HG02973 (cell line): ENCODE data around the gene OPTN.
"Not testable (repeated sequence)": the region's sequence is repeated elsewhere in the genome, so short reads cannot be mapped to it uniquely, and the experiment has no call there.

Experiments used
- ATAC-seq: cut with Tn5 transposase; IDR thresholded peaks from one replicate; pipeline ENCODE4 v1.9.1; 2021; ENCODE audit warnings: moderate library complexity; ENCODE audit not compliant: unreplicated experiment

The OPTN gene

DNA sequence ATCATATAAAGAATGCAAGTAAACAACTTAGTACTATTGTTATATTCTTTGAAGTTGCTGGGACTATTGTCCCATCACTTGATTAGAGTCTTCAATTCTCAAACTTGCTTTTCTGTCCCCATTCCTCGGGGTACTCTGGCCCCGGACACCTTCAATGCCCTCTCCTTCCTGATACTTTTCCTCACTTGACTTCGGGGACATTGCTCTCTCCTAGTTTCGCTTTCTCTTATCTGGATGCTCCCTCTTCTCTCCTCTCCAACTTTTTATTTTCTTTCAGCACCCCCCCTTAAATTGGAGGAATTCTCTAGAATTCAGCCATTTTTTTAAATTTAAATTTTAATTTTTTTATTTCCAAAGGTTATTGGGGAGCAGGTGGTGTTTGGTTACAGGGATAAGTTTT lies 10.6 kb upstream of the OPTN start:
- ATAC-seq: no peak

DNA sequence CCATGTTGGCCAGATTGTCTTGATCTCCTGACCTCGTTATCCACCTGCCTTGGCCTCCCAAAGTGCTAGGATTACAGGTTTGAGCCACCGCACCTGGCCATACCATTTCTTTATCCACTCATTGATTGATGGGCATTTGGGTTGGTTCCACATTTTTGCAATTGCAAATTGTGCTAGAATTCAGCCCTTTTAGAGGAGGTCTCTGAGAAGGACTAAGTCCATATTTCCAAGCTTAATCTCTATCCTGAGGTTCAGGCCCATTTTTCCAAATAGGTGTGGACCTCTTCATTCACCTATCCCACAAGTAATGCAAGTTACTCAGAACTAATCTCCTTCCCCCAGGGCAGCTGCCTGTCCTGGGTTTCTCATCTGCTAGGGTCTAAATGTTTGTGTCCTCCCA lies 9.7 kb upstream of the OPTN start:
- no peak for ATAC-seq

DNA sequence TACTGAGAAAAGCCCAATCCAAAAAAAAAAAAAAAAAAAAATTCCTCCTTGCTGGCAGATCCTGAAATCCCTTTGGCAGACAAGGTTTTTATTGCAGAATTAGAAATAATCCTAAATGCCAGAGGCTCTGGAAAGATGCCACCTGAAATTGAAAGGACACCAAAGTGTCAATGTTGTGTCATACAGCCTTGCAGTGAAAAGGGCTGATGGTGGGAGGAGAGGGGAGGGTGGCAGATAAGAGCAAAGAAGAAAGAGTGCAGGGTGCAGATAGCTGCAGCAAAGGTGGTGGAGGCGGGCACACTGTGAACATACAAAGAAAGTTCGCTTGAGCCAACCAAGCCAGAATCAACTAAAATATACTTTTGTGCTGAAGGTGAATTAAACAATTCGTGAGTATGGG lies 8.2 kb upstream of the OPTN start:
- ATAC-seq: no peak

DNA sequence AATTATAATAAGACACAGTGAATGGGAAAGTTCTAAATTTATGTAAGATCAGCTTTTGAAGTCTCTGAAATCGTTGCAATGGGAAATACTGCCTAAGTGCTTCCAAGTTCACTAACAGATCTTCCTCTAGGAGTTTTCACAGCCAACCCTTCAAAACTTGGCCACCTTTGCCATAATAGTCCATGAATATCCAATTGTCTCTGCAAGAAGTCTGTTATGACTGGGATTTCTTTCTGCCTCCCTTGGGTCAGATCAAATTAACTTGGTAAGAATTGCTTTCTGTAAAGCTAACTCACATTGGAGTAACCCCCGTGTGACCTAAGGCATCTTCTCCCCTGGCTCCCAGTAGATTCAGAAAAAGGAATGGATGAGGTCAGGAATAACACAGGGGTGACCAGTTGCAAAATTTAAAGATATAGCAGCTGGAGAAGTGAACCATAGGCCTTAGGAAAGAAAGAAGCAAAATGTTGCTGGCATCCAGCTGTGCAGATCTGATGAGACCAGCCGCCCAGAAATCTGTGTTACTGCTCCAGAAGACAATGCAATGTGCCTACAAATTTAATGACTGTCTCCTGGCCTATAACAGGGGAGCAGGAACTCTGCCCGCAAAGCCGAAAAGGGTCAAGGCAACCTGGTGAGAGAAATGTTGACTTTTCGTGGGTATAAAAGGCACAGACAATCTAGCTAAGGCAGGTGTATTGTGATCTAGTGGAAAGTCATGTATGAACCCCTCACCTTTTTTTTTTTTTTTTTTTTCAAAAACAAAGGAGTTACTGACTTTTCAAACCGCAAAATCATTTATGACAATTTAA lies 7.5 kb upstream of the OPTN start:
- ATAC-seq: no peak

DNA sequence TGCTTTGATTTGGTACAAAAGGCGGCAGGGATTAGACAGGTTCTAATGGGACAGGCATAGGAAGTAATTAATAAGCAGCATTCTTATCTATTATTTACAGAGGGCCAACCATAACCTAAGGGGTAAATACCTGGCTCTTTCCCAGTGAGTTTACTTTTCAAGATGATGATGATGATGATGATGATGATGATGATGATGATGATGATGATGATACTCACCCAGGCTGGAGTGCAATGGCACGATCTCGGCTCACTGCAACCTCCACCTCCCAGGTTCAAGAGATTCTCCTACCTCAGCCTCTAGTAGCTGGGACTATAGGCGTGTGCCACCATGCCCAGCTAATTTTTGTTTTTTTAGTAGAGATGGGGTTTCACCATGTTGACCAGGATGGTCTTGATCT lies 5.9 kb upstream of the OPTN start:
- ATAC-seq: not testable (repeated sequence)

DNA sequence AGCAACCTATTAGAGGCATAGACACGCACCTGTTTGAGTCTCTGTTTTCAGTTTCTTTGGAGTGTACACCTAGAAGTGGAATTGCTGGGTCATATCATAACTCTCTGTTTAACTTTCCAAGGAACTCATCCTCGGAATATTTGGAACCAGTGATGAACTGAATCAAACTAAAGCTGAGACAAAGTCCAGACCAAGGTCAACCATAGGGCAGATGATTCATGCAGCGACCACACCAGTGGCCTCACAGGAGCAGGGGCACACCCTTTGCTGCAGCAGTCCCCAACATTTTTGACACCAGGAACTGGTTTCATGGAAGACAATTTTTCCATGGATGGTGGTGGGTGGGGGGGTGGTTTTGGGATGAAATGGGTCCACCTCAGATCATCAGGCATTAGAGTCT lies 4.9 kb upstream of the OPTN start:
- no peak for ATAC-seq

DNA sequence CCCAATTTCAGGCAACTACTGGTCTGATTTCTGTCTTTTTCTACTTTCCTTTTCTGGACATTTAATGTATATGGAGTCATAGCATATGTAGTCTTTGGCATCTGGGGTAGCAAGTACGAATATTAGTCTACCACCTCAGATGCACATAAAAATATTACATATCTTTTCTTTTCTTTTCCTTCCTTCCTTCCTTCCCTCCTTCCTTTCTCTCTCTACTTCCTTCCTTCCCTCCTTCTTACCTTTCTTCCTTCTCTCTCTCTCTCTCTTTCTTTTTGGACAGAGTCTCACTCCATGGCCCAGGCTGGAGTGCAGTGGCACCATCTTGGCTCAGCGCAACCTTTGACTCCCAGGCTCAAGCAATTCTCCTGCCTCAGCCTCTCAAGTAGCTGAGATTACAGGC lies 4.0 kb upstream of the OPTN start:
- ATAC-seq: no peak

DNA sequence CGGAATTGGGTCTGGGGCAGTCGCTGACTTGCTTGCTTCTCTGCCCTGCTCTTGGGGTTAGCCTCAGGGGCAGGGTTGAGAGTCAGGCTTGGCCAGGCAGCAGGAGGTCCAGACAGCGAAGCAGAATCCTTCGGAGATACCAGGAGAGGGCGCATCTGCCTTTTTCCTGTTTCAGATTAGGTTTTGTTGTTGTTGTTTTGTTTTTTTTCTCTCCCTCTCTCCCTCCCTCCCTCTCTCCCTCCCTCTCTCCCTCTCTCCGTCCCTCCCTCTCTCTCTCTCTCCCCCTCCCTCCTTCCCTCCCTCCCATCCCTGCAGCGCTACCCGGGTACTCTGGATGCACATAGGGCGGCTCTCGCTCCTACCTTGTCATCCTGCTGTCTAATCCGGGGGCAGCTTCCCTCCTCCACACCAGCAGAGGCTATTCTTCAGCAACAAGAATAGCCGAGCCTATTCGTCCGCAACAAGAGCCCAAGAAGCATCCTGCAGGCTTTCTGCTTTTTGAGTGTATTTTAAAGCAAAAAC lies 758 bp upstream of the OPTN start:
- peak; percentile 30 for ATAC-seq

DNA sequence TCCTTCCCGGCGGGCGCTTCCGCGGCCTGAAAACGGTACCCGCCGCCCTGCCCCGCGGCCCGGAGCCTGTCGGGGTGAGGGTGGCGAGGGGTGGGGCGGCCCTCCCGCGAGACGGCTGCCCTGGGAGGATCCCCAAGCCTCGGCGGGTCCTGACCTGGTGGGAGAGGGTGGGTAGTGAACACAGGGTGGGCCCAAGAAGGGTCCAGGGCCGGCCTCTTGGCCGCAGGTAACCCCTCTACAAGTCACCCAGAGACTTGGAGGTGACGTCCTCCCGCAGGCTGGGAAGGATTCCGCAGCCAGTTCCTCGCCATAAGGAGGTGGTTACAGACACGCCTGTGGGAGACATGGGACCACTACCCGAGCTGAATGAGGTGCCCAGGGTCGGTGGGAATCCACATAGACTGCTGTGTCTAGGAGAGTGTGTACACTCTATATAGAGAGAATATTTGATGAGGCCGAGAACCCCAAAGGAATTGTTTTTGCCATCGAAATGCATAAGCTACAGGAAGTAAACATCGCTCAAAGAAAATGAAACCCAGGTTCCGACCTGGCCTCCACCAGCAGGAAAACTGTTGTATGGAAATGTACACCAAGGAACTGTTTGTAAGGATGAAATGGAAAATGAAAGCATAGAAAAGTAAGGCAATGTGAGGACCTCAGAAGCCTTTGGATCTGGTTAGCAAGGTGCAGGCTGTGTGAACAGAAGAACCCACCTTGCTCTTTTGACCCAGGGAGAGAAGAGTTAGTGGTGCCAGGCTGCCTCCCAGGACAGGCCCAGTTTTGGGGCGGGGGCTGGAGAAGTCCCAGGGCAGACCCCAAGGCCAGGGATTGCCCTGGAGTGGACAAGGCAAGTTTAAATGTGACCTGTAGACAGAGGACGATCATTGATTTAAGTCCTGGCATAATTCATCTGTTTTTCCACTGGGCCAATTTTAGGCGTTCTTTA lies 659 bp downstream of the OPTN start:
- ATAC-seq: peak; percentile 14

DNA sequence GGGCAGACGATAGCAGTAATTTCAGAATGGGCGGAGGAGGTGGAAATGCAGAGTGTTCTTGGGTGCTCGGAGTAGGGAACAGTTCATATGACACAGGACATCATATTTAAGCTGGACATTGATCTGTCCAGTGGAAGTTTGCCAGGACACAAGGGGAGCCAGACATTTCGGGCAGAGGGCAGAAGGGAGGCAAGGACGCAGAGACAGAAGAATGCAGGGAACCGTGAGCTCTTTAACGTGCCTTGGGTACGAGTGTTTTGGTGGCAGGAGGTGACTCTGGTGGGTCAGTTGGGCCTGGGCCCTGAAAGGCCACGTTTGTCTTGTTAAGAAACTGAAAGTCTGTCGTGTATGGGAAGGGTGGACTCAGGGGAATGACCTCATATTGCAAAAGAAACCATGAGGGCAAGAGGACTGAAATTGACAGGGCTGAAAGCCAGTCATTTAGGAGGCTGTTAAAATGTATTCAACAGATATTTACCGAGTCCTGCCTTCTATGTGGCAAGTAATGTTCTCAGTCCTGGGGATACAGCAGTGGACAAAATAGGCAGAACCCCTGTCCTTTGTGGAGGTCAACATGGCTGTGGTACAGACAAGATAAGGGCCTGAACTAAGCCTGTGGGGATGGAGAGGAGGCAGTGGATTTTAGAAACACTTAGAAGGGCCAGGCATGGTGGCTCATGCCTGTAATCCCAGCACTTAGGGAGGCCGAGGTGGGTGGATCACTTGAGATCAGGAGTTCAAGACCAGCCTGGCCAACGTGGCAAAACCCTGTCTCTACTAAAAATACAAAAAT lies 2.2 kb downstream of the OPTN start:
- no peak for ATAC-seq

DNA sequence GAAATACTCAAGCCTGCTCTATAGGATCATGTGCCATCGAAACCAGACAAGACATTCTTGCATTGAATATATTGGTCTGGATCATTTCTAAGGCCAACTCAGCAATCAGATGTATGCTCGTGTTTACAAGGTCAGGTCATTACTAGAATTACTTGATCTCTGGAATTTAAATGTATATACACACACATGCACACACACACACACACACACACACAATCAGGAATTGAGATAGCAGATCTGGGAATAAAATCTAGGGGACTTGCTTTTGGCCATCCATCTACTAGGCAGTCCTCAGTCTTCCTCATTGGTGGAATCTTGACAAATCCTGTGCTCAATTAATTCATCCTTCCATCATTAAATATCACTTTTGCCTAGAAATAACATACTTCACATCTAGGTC lies 3.6 kb downstream of the OPTN start:
- ATAC-seq: no peak

DNA sequence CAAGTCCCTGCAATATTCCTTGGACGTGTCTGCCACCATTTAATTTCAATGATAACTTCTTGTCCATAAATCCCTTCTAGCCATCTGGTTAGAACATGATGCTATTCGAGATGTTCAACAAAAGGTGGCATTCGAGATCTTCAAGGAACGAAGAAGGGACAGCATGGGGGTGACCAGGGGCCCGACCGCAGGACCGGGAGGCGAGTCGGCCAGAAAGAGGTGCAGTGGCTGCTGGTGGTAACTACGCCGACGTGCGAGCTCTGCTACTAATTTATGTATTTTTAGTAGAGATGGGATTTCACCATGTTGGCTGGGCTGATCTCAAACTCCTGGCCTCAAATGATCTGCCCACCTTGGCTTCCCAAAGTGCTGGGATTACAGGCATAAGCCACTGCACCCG lies 4.7 kb downstream of the OPTN start:
- ATAC-seq: no peak

DNA sequence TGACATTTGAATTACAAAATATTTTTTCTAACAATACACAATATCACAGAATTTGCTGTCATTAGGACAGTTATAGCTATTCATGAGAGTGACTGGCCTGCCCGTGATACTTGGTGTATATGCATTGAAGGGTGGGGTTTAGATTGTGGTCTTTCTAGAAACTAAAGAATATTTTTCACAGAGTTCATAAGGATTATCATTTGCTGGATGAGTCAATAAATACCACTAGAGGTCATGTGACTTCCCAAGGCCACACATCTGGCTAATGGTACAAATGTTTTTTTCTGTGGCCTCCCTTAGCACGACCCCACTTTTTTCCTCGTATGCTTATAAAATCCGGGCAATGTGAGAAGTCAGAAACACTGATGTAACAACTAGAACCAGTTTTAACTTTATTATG lies 5.2 kb downstream of the OPTN start:
- ATAC-seq: no peak

DNA sequence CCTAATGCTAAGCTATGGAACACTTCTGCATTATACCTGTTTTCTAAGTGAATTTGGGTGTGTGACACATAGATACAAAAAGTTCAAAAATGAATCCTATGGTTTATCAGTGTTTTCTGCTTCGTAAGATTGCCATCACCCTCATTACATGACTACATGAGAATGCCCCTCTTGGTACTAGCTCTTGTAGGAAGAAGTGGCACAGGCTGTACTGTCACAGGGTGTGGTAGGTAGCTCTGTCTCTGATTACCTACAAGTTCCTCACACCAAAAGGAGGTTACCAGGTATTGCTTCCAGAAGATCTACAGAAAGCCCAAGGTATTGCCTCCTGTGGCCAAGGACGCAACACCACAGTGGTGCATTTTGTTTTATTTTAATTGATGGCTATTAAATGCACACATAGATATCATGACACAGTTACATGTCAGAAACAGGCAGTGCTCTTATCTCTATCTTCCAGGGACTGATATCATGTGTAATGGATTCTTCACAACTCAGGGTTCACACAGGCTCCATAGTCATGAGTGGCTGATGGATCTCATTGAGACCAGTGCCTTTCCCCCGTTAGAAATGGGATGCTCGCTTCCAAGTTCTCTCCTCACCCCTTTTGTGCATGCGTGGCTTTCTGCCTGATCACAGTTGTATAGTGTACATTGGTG lies 6.6 kb downstream of the OPTN start:
- no peak for ATAC-seq

DNA sequence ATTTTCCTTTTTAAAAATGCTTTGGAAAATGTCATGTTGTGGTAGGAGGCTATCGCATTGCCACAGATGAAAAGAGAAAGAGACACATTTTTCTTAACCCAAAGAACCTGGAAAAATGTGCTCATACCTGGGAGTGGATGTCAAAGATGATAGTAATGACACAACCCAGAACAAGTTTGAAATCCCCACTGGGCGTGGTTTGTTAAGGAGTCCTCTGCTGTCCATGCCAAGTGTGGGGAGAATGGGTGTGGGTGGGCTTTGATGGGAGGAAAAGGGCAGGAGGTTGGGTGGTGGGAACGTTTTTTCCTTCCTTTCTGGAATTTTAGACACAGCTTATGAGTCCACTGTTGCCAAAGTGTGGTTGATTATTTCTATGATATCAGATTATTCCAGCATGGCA lies 10.9 kb downstream of the OPTN start:
- no peak for ATAC-seq

DNA sequence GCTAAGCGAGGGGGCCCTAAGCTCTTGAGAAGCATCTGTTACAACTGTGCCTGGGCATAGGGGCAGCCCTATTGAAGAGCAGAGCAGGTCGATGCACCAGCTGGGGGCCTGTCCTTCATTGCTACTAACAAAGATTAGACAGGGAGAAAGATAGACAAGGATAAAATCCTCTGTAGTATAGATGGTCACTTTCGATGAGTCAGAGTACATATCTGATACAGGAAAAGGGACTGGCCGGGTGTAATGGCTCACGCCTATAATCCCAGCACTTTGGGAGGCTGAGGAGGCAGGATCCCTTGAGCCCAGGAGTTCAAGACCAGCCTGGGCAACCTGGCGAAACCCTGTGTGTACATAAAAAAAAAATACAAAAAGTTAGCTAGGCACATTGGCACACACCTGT lies 13.6 kb downstream of the OPTN start:
- no peak for ATAC-seq

DNA sequence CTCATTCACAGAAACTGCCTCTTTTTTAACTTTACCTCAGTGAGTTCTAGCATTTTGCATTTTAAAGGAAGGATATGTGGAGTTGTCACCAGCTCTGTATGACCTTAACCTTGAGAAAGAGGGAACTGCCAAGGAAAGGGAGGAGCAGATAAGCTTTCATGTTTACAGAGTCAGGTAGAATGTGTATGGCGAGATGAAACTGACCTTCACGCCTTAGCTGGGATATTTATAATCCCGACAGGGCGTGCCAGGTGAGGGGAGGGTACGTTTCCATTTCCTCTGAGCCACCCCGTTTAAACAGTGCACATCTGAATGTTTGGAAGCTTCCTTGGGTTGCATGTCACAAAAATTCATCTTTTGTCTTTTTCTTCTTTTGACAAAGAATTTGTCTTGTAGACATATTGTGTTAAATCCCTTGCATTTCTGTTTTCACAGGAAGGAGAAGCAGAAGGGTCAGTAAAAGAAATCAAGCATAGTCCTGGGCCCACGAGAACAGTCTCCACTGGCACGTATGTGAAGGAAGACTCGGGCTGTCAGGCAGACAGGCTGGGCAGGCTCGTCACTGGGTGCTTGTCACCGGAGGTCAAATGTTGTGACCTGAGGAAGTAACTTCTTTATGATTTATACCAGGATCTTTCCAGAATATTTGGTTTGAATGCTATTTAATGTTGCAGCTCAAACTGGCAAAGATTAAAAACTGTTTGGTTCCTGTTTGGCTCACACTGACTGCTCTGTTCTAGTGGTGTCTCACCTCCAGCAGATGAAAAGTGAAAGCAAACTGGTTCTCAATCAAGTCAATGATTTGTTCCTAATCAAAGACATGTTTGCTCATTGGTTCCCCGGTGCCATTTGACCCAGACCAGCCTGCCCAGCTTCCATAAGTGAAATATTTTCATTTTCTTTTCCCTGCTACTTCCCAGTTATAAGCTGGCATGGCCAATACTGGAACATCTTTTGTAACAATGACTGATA lies 16.2 kb downstream of the OPTN start:
- no peak for ATAC-seq

DNA sequence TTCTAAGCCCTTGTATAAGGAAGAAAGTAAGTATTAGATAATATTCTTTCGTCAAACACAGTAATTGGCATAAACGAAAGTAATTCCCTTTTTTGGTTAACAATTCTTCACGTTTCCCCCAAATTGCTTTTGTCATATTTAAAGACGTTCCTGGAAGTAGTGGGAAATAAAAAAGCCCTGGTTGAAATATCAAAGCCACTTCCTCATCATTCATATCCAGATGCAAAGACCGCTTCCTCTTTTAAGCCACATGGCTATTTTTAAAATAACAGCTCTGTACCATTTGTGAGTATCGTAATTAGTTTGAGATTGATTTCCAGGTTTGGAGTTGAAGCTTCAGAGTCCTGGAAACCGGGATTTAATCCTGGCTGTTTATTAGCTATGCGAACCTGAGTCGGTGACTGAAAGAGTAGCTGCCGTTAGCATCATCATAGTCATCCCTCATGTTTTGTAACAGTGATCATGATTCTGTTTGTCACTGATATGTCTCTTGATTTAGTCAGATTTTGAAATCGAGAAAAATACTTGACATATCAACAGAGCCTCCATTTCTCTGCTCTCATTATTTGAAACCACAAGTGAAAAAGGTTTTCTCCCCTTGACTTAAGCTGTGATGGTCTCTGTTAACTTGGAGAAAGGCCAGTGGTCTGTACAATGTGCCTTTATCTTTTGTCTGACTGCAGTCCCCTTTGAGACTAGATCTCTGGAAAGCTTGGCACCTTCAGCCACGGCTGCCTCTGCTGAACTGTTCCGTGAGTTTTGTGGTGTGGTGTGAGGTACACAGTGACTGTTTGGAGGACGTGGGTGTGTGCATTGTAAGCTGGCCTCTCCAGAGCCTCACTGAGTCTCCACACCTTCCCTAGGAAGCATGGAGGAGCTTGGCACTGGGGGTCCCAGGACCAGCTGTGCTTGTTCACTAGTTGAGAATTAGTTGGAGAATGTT lies 18.1 kb downstream of the OPTN start:
- no peak for ATAC-seq
